Sciatic nerve (tissue), 2 donors: ENCODE results near the gene SPOCK1. TPM values are rescaled to one million over a fixed set of nuclear protein-coding genes. Genes with fewer than 3 reads are reported as not detected.

Experiments used
- ATAC-seq: fragments of 200-7000 bp; cut with Tn5 transposase; one replicate; pipeline ENCODE4 v1.9.1; 2020; ENCODE audit warnings: mild to moderate bottlenecking, moderate library complexity
- DNase-seq: peaks from one replicate; pipeline ENCODE4 v3.0.0-alpha.2; 2020; ENCODE audit warnings: low spot score
- intact Hi-C: fragments of 100-400 bp; cut with DNase I; formaldehyde crosslinking; loops from one replicate; pipeline ENCODE4 v1.14.2; 2022
- total RNA-seq: library from RNA; stranded (reverse); fragmentation: NEBNext Ultra II Directional; extraction: Animal tissue kit (Norgen Biotek cat#: 25700); gene quantifications from one replicate; pipeline ENCODE4 v1.2.1, GENCODE V29; 2021
- donor health status: DM: no; HTN: no; CAD: no.
- donor health status: DM: no; HTN: no; CAD: no.

The SPOCK1 gene
- total RNA-seq, 1 donor from 2014 or later: 52.4 TPM

DNA sequence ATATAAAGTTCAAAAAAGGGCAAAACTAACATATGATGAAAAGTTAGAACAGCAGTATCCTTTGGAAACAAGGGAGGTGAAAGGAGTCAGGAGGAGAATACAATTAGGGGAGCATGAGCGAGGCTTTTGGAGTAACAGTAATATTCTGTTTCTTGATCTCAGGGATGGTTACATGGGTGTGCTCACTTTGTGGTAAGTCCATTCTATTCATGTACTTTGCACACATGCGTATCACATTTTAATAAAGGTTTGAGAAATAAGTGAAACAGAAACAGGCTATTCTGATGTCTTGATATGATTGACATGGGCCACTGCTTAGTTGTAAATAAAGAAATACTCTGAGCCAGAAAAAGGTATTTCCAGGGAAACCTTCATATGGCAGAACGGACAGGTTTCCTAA lies 208.8 kb downstream of the SPOCK1 start:
- no peak for ATAC-seq
- intact Hi-C loops: no loop called here
- DNase-seq: no peak

DNA sequence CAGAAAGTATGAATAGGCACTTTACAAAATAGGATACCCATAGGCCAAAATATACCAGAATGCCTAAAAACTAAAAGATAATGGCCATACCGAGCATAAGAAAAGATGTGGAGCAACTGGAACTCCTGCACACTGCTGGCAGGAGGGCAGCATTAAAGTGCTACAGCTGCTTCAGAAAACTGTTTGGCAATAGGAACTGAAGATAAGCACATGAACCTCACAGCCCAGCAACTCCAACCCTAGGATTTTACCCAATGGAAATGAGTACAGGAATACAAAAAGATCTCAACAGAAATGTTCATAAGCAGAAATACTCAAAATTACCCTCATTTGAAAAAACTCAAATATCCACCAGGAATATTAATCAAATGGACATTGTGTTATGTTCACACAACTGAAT lies 209.3 kb downstream of the SPOCK1 start:
- no peak for ATAC-seq
- no peak for DNase-seq
- intact Hi-C loops: no loop called here

DNA sequence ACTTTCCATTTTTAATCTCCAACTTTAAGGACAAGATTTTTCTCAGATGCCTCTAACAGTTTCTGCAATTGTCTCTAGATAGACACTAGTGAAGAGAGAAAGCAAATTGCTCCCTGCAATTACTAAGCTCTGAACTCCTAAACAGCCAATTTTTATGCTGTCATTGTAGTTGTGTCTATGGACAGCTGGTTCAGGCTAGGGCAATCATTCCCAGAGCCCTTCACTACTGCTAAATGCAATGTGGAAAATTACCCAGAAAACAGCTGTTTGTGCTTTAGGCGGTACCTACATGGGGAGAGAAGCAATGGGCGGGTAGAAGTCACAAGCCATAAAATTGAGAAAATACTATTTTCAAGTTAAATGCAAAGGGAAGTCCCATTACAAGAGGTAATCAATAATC lies 211.6 kb downstream of the SPOCK1 start:
- ATAC-seq (no peak), DNase-seq (no peak)
- intact Hi-C loops: no loop called here

DNA sequence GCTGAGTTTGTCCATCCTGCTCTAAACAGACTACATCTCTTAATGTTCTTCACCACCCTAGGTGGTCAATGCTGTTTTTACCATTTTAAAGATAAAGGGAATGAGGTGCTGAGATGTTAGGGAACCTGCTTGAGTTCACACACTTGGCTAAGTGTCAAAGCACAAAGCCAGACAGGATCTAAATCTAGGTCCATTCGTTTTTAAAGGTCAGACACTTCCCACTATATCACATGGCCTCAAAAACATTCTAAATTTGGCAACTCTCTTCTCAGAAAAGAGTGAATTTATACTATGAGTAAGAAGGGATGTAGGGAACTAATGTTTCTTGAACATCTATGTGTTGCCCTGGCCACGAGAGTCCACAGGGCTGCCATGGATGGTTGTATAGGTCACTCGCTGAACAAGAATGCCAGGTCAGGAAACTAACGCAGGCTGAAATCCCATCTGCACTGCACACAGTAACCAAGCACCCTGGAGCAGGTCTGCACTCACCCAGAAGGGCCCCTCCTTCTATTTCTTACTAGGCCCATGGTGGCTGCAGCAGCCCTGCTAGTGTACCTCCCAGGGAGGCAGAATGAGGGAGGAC lies 213.0 kb downstream of the SPOCK1 start:
- ATAC-seq (no peak), DNase-seq (no peak)
- intact Hi-C loops: no loop called here

DNA sequence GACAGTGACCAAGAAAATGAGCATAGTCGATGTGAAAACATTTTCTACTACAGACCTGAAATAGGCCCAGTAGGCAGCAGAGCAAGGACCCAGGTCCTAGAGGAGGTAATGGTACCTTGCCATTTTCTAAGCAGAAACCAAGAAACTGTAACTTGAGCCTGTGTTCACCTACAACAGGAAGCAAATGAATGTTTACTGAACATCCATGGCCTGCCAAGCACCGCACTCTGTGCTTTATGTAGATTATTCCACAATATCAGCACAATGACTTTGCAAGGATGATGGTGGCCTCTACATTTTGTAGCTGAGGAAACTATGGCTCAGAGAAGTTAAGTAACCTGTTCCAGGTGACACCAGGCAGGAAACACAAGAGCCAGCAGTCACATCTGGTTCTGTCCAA lies 215.3 kb downstream of the SPOCK1 start:
- ATAC-seq: no peak
- intact Hi-C loops: no loop called here
- DNase-seq: no peak

DNA sequence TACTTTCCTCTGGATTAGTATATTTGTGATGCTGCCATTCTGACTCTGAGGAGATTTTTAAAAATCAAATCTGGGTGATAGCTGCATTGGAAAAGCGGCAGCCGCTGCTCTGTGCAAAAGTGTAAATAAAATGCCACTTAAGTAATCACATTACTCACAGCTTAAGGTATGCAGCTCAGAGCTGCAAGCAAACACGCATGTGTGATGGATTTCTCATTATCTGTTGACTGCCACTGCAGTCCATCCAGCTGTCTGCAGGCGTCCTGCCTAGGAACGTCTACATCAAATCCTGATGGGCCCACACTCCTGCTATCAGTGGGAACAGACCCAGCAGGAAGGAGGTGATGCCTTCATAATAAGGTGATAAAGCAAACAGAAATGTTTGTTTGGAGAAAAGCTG lies 216.9 kb downstream of the SPOCK1 start:
- intact Hi-C loops: no loop called here
- DNase-seq (no peak), ATAC-seq (no peak)

DNA sequence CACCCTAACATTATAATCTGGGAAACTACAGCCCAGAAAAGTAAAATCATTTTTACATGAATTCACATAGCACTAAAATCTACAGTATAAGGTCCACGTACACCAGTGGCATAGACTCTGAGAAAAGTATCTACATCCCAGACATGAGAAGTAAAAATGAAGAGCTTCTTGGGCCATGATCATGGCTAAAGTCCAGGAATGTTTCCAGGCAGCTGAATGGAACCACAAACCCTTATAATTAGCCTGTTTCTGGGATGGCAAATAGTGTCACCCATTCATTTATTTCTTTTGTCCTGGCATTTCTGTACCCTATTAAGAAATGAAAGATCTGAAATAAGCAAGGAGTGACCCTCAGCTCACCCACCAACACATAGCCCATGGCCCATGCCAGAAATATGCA lies 217.9 kb downstream of the SPOCK1 start:
- intact Hi-C loops: no loop called here
- no peak for DNase-seq
- ATAC-seq: no peak

DNA sequence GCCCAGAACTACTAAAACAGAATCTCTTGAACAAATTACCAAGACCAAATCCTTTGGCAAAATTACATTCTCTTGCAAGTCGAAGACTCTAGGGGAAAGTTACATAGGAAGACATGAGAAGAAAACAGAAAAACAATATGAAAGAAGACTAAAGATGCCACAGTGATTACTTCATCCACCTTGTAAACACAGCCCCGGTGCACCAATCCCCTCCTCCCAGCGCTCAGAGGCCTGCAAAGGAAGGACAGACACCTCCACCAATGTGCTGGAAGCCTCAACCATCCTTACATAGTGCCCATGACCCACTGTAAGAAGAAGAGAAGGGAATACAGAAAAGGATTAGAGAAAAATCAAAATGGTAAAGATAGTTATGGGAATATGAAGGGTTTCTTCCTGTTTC lies 218.5 kb downstream of the SPOCK1 start:
- DNase-seq: no peak
- ATAC-seq: no peak
- intact Hi-C loops: no loop called here

DNA sequence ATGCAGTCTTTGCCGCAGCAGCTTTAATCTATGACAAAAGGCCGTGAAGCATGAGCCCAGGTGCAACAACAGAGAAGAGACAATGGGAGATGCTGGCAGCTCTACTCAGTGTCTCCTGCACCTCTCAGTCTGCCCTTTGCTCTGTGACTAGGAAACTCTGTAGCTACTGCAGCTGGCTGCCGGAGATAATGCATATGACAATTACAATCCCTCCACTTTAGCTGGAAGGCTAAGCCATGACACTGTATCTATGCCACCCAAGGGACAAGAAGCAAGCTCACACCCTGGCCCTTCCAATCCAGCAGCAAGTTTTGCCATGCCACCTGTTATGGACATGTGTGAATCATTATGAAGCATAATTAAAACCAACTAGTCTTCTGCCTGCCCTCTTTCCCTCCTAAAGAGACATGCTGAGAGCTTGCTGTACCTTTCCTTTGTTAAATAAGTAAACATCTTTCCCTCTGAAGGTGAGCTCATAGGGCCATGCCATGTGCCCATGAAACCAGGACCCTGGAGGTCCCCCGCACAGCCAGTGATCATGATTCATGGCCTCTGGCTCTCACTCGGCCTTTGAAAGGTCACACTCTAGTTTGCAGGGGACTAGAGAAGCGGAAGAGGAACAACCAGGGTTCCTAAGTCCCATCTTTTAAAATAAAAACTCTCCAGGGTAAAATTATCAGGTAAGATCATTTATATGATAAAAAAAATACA lies 219.4 kb downstream of the SPOCK1 start:
- intact Hi-C loops: no loop called here

DNA sequence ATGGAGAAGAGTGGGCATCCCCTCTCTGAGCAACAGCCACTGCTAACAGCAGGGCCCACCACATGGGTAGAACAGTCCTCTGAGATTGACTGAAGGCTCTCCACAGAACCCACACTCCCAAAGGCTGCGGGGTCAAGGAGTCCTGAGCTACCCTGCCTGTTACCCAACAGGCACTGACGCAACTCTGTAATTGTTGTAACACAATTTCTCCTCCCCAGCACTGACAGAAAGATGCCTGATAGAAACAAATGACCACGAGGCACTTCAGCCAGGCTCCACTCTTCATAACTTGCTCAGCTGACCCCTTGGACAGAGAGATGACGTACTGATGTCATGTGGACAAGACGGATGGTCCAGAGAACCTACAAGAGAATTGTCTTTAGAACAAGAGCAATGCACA lies 220.7 kb downstream of the SPOCK1 start:
- intact Hi-C loops: no loop called here
- no peak for ATAC-seq

More for the DNA sequence above, 219.4 kb downstream of the SPOCK1 start:
- DNase-seq (no peak), ATAC-seq (no peak)

DNA sequence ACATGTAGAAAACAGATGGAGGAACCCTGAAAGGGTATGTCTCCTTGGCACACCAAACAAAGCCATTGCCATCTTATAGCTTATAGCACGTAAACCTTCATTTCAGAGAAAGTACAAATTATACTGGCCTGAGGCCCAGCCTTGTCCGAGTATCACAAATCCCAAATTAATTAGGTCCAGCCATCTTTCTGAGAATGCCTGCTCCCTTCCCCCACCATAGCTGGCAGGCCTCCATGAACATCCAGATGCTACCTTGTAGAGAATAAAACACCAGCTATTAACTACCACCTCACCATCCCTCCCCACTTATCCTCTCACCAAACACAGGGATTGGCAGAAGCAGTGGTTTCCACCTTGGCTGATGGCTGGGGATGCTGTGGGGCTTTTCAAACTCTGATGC lies 224.0 kb downstream of the SPOCK1 start:
- DNase-seq: no peak
- ATAC-seq: no peak
- intact Hi-C loops: no loop called here

More for the DNA sequence above, 220.7 kb downstream of the SPOCK1 start:
- DNase-seq: no peak

DNA sequence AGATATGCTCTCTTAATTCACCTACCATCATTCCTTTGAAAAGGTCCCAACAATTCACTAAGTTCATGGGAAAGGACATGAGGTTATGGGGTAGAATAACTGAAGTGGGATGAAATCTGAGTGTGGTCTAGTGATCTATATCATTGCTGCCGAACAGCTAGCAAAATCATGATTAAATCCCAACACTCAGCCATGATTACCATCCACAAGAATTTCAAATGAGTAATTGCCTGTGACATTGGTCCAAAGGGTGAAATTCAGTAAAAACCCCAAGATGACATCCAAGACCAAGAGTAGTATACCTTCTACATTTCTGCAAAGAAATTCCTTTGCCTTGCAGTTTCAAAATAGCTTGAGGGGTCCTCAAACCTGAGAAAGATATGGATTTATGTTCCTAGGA lies 225.6 kb downstream of the SPOCK1 start:
- intact Hi-C loops: no loop called here
- no peak for DNase-seq
- no peak for ATAC-seq

DNA sequence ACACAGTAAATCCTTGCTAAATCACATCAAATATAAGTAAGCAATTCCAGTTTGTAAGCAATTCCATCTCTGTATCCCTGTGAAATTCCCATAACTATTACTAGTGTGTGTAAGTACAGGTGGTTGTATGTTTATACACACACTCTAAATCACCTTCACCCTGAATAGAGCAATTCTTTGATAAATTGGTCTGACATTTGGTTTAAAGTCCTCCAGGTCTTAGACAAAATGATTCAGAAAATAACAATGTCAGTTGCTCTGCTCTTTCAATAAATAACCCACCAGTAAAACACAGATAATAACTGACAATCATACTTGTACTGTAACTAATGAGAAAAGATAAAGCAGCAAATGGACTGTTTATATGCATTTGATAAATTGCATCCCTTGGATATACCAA lies 226.3 kb downstream of the SPOCK1 start:
- intact Hi-C loops: no loop called here
- ATAC-seq (no peak), DNase-seq (no peak)

DNA sequence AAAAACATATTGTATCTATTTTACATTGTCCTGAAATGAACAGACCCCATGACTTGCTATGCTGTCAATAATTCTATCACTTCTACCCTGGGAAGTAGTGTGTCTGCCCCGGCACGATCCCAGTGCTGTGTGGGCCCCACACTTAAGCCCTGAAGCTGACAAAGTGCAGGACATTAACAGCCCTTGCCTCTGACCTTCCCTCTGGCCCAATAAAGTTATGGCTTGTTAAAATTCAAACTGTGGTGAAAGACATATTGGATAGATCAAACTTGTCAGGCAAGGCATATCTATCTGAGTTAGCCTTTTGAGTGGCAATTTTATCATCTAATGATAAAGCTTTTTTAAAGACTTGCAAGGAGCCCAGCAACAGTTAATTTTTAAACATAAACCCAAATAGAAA lies 229.2 kb downstream of the SPOCK1 start:
- DNase-seq (no peak), ATAC-seq (no peak)
- intact Hi-C loops: no loop called here

DNA sequence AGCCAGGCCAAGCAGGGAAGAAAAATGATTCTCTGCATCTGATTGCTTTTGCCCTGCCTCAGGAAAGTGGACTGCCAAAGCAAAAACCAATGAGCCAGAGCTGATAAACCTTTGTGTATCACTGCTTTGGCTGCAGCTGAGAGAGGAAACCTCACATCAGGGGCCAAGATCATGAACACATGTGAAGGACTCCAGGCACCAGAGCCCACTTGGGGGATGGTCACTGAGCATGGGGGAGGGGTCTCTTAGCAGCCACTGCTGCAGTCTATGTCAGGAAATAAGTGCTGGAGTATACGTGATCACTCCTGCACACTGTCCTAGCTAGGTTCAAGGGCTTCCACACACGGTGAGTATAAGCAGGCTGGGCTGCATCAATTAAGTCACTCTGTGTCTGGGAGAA lies 229.9 kb downstream of the SPOCK1 start:
- intact Hi-C loops: no loop called here
- DNase-seq (no peak), ATAC-seq (no peak)

DNA sequence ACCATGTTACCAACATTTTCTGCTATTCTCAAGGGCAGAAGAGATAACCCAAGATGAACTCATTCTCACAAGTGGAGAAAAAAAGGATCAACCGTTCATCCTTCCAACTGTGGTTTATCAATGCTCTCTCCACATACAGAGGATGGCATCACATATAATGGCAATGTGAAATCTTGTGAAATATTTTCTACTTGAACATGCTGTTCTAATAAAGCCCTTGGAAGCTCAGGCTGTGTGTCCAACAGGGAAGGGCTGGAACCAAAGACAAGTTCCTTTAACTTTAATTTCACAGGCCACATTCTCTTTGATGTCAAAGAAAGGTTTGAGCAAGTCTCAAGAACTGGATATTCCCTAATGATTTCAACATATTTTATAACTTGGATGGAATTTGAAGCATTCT lies 230.5 kb downstream of the SPOCK1 start:
- peak; percentile 60 for ATAC-seq
- no peak for DNase-seq
- intact Hi-C loops: no loop called here

DNA sequence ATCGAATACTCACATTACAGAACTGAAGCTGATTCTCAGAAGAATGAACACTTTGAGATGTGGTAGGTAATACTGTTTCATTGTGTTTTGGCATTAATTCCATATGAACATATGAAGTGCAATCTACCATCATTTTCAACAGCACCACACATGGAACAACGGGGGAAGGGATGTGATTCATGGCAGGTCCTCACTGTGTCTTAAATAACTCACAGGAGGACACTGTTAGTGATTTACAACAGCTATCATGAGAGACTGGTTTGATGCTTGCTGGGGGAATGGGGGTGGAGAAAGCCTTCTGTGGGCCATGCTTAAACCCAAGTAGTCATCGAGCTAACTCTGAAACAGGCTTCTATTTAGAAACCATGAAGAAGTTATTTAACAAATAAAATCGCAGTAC lies 232.9 kb downstream of the SPOCK1 start:
- no peak for DNase-seq
- no peak for ATAC-seq
- intact Hi-C loops: no loop called here

DNA sequence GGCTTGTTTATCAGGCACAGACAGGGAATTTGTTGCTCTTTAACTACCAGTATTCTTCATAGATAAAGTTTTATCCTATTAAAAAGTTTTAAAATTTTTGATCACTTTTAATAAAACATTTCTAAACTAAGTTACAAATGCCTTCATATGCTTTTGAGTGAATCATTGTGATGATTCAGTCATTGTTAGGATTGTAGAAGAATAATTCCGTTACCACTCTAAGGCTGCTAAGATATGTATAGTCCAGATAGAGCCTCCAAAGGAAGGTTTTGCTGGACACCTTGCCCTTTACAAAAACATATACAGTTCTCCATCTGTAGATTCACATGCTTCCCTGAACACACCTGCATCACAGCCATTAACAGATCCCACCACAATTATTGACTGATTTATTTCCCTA lies 233.7 kb downstream of the SPOCK1 start:
- intact Hi-C loops: no loop called here
- ATAC-seq (no peak), DNase-seq (no peak)

DNA sequence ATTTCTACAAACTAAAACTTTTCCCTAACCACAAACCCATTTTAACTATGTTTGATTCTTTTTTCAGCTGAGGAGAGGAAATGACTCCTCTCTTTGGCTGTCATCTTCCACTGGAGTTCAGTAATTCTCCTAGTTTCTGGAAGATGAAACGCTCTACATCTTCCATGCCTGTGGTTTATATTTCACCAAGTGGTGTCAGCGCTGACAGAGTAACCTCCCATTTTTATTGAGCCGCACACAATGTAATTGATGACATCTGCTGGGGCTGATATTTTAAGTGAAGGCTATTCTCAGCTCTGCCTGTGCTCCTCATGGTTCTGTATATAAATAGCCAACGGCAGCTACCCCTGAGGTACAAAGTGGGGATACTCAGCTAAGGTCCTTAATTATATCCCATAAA lies 234.6 kb downstream of the SPOCK1 start:
- no peak for ATAC-seq
- no peak for DNase-seq
- intact Hi-C loops: no loop called here

DNA sequence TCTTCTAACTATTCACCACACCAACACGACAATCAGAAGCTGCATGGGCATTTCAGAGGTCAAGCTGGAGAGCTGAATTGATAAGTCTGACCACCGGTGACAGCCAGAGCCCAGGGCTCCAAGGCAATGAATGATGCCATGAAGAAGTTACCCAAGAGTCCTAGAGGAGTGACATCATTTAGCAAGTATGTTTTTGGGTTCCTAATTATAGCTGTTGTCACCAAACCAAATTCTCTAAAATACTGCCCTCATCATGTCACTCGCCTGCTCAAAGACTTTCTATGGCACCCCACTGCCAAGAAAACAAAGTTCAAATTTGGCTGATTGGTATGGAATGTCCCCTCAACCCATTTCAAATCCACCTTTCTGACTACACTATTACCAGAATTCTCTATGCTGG lies 235.1 kb downstream of the SPOCK1 start:
- intact Hi-C loops: no loop called here
- ATAC-seq: no peak
- no peak for DNase-seq

DNA sequence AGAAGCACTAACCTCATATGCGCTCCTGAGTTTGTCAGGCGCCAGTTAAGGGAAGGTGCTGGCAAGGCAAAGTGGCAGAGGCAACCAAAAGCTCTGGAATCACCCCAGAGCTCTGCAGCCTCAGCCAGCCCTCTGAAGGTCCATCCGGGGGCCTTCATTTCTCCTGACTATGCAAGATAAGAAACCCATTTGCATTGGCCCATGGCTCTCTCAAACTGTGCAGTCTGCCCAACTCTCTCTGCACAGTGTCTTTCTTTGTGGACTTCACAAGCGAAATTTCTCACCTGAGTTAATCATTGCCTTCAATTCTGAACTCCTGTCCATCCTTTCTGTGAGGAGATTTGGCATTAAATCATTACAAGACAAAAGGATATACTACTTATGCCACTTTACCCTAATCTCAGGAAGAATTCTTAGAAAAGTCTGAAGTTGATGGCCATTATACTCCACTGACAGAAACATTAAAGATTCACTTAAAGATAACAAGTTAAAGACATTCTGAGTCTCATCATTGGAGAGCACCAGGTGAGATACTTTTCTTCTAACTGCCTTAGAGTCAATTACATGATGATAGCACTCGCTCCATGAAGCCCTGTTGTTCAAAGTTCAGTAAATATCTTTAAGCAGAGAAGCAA lies 235.6 kb downstream of the SPOCK1 start:
- ATAC-seq: no peak
- DNase-seq: no peak
- intact Hi-C loops: no loop called here
